Upper lobe of left lung (tissue), 6 donors: ENCODE results near the gene OSBPL10. TPM values are rescaled to one million over a fixed set of nuclear protein-coding genes. Genes with fewer than 3 reads are reported as not detected.

Experiments used
- ATAC-seq, 2 donors: fragments of 200-7000 bp; cut with Tn5 transposase; one replicate each; pipeline ENCODE4 v1.9.1; 2022; ENCODE audit warnings: mild to moderate bottlenecking in 2 of 2, moderate library complexity in 2 of 2; ENCODE audit not compliant: low FRiP score in 2 of 2
- DNase-seq, 2 donors: peaks; one replicate each; pipeline ENCODE4 v3.0.0-alpha.2; 2019 to 2020
- H3K27ac ChIP-seq, 4 donors: fragments of 200-600 bp; sonication (generic); one replicate each; pipeline ENCODE4 v1.5.1; 2016 to 2019
- H3K27me3 ChIP-seq, 4 donors: fragments of 200-600 bp; sonication (generic); one replicate each; pipeline ENCODE4 v1.5.1; 2017 to 2019
- H3K36me3 ChIP-seq, 4 donors: fragments of 200-600 bp; sonication (generic); one replicate each; pipeline ENCODE4 v1.5.1; 2016 to 2019
- H3K4me1 ChIP-seq, 4 donors: fragments of 200-600 bp; sonication (generic); one replicate each; pipeline ENCODE4 v1.5.1; 2018 to 2019
- H3K4me3 ChIP-seq, 4 donors: fragments of 200-600 bp; sonication (generic); one replicate each; pipeline ENCODE4 v1.5.1; 2017 to 2019; ENCODE audit warnings: mild to moderate bottlenecking in 2 of 4, moderate library complexity in 1 of 4
- H3K9me3 ChIP-seq, 4 donors: fragments of 200-600 bp; sonication (generic); one replicate each; pipeline ENCODE4 v1.5.1; 2018 to 2019
- EP300 ChIP-seq, 4 donors: sonication (generic); formaldehyde crosslinking; IDR thresholded peaks; one replicate each; pipeline ENCODE4 v1.5.1; 2017; ENCODE audit warnings: antibody characterized with exemption in 4 of 4, control low read depth in 2 of 4
- POLR2A ChIP-seq, 4 donors: fragments of 450-650 bp; IDR thresholded peaks; one replicate each; pipeline ENCODE4 v1.5.1; 2016 to 2017; ENCODE audit warnings: antibody characterized with exemption in 4 of 4, mild to moderate bottlenecking in 2 of 4
- POLR2AphosphoS5 ChIP-seq, 2 donors: sonication (generic); formaldehyde crosslinking; IDR thresholded peaks; one replicate each; pipeline ENCODE4 v1.5.1; 2017; ENCODE audit warnings: antibody characterized with exemption in 2 of 2
- WGBS, 2 donors: methylation state at CpG; one replicate each; pipeline ENCODE4 v1.1.5; 2017 to 2018; 5-methylcytosine and 5-hydroxymethylcytosine counted together
- total RNA-seq, 6 donors: library from RNA; depleted of rRNA in 4 of 6; stranded (reverse); fragments of >200 nt in 4 of 6; gene quantifications; one replicate each; pipeline versions ENCODE4 v1.1.0 to v1.2.1, GENCODE V29; 2016 to 2021
- TF ChIP-seq, protein P1 (sequence below), 6 experiments: fragments of 450-650 bp in 4 of 6; fragments of 200-600 bp in 2 of 6; sonication (generic) in 2 of 6; IDR thresholded peaks; one replicate each; pipeline ENCODE4 v1.5.1; 2016 to 2019; ENCODE audit warnings: antibody characterized with exemption in 6 of 6
- donor health status: DM: no; HTN: no; CAD: no; lungs with moderate emphysema.
- donor health status: DM: no; HTN: yes; CAD: no; lungs with severe emphysema.

Gene OSBPL10
- total RNA-seq, 6 donors from 2014 or later = 13.6 to 73.9 (median 24.4) TPM

DNA sequence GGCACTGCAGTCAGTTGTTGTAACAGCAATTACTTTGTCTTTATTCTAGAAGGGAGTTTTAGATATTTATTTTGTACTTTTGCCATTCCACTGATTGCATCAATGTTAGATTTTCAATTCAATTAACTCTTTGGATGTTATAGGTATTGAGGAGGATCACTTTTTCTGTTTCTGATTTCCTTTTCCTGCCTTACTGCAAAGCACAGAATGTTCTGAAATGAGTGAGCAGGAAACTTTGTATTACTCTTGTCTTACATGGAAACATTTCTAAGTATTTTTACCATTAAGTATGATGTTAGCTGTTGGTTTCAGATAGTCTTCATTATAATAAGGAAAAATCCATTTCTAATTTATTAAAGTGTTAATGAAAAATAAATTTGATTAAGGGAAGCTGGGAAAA is 80.5 kb downstream of the OSBPL10 start:
- DNase-seq (no peak), ATAC-seq (no peak)
- H3K4me3 ChIP-seq = no peak overlapping the region
- H3K36me3 ChIP-seq = no peaks in the 10 kb centered on the region
- H3K27me3 ChIP-seq = no peaks in the 10 kb centered on the region
- peaks cover 0 to 3% (median 0%) of the 10 kb centered on the region in 4 donors for H3K4me1 ChIP-seq
- TF ChIP-seq POLR2AphosphoS5 (IDR thresholded peaks at IDR 0.05) (no peak), POLR2A (IDR thresholded peaks at IDR 0.05) (no peak), EP300 (IDR thresholded peaks at IDR 0.05) (no peak)
- TF ChIP-seq, protein P1, sequence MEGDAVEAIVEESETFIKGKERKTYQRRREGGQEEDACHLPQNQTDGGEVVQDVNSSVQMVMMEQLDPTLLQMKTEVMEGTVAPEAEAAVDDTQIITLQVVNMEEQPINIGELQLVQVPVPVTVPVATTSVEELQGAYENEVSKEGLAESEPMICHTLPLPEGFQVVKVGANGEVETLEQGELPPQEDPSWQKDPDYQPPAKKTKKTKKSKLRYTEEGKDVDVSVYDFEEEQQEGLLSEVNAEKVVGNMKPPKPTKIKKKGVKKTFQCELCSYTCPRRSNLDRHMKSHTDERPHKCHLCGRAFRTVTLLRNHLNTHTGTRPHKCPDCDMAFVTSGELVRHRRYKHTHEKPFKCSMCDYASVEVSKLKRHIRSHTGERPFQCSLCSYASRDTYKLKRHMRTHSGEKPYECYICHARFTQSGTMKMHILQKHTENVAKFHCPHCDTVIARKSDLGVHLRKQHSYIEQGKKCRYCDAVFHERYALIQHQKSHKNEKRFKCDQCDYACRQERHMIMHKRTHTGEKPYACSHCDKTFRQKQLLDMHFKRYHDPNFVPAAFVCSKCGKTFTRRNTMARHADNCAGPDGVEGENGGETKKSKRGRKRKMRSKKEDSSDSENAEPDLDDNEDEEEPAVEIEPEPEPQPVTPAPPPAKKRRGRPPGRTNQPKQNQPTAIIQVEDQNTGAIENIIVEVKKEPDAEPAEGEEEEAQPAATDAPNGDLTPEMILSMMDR (IDR thresholded peaks at IDR 0.05) = no peak
- H3K27ac ChIP-seq = no peak overlapping the region
- H3K9me3 ChIP-seq = no peaks in the 10 kb centered on the region

GRCh38 chr3:31896648-31897433 is 84.2 kb downstream of the OSBPL10 start:
- Histone ChIP-seq H3K27ac (no peak overlapping the region), H3K27me3 (no peaks in the 10 kb centered on the region), H3K4me3 (no peak overlapping the region), H3K4me1 (no peaks in the 10 kb centered on the region), H3K9me3 (no peaks in the 10 kb centered on the region), H3K36me3 (no peaks in the 10 kb centered on the region)
- no peak for TF ChIP-seq POLR2AphosphoS5 (IDR thresholded peaks at IDR 0.05)
- TF ChIP-seq EP300 (IDR thresholded peaks at IDR 0.05) = no peak
- no peak for TF ChIP-seq POLR2A (IDR thresholded peaks at IDR 0.05)
- TF ChIP-seq, protein P1 (IDR thresholded peaks at IDR 0.05) = no peak
- 90 to 92% methylated on average over 6 of the region's 6 CpGs for WGBS, 2 donors
- ATAC-seq (peak in 1 of 2 donors; percentile 10), DNase-seq (no peak)

GRCh38 chr3:31896026-31896425 is 85.0 kb downstream of the OSBPL10 start:
- TF ChIP-seq EP300 (IDR thresholded peaks at IDR 0.05) = no peak
- no peak for TF ChIP-seq POLR2A (IDR thresholded peaks at IDR 0.05)
- TF ChIP-seq, protein P1 (IDR thresholded peaks at IDR 0.05) = no peak
- no peak for TF ChIP-seq POLR2AphosphoS5 (IDR thresholded peaks at IDR 0.05)
- ATAC-seq = no peak
- no peak overlapping the region for H3K27ac ChIP-seq
- H3K4me3 ChIP-seq = no peak overlapping the region
- no peak for DNase-seq
- no peaks in the 10 kb centered on the region for H3K27me3 ChIP-seq
- H3K36me3 ChIP-seq = no peaks in the 10 kb centered on the region
- H3K4me1 ChIP-seq = no peaks in the 10 kb centered on the region
- 76 to 79% methylated on average over 1 of the region's 1 CpG for WGBS, 2 donors
- no peaks in the 10 kb centered on the region for H3K9me3 ChIP-seq

GRCh38 chr3:31895471-31895870 is 85.6 kb downstream of the OSBPL10 start:
- ATAC-seq = no peak
- no peak overlapping the region for H3K27ac ChIP-seq
- DNase-seq = no peak
- H3K27me3 ChIP-seq = no peaks in the 10 kb centered on the region
- H3K4me1 ChIP-seq = no peaks in the 10 kb centered on the region
- no peaks in the 10 kb centered on the region for H3K36me3 ChIP-seq
- TF ChIP-seq POLR2A (IDR thresholded peaks at IDR 0.05) (no peak), POLR2AphosphoS5 (IDR thresholded peaks at IDR 0.05) (no peak), EP300 (IDR thresholded peaks at IDR 0.05) (no peak)
- TF ChIP-seq, protein P1 (IDR thresholded peaks at IDR 0.05) = no peak
- no peaks in the 10 kb centered on the region for H3K9me3 ChIP-seq
- no peak overlapping the region for H3K4me3 ChIP-seq
- 71 to 93% methylated on average over 2 of the region's 2 CpGs for WGBS, 2 donors
